GM18499 (cell line): Measurements from ENCODE around the gene HES2.
"Not testable (repeated sequence)": the region's sequence is repeated elsewhere in the genome, so short reads cannot be mapped to it uniquely, and the experiment has no call there.

Experiments
- ATAC-seq: cut with Tn5 transposase; IDR thresholded peaks from one replicate; pipeline ENCODE4 v1.9.1; 2021; ENCODE audit warnings: moderate number of reproducible peaks; ENCODE audit not compliant: insufficient read depth, unreplicated experiment

HES2 gene

GRCh38 chr1:6419804-6420453 lies at the start of gene HES2:
Gene HES2, minus strand, starts transcription at chr1:6419919. Its CDS starts 99 bp downstream, at chr1:6419820.
- ATAC-seq = no peak

GRCh38 chr1:6468729-6469461 lies 49.2 kb upstream of the HES2 start:
- ATAC-seq = no peak

GRCh38 chr1:6467744-6468688 lies 48.3 kb upstream of the HES2 start:
- ATAC-seq = no peak

GRCh38 chr1:6467224-6467623 lies 47.5 kb upstream of the HES2 start:
- ATAC-seq = no peak

- no peak for ATAC-seq
Measured at GRCh38 chr1:6466751-6467150, 47.0 kb upstream of the HES2 start.

GRCh38 chr1:6466023-6466422 lies 46.3 kb upstream of the HES2 start, which contains the start of gene TNFRSF25:
Gene TNFRSF25, minus strand, starts transcription at chr1:6466173. Its CDS starts 66 bp downstream, at chr1:6466107.
- ATAC-seq = no peak

GRCh38 chr1:6465461-6466005 lies 45.8 kb upstream of the HES2 start:
- no peak for ATAC-seq

GRCh38 chr1:6464915-6465314 lies 45.2 kb upstream of the HES2 start:
- no peak for ATAC-seq

- no peak for ATAC-seq
Measured at GRCh38 chr1:6464514-6464836, 44.8 kb upstream of the HES2 start.

GRCh38 chr1:6463120-6463412 lies 43.3 kb upstream of the HES2 start:
- ATAC-seq = no peak

GRCh38 chr1:6462412-6463119 lies 42.8 kb upstream of the HES2 start:
- ATAC-seq = no peak

GRCh38 chr1:6461538-6462411 lies 42.1 kb upstream of the HES2 start:
- ATAC-seq = no peak

- no peak for ATAC-seq
Measured at GRCh38 chr1:6461051-6461530, 41.4 kb upstream of the HES2 start.

GRCh38 chr1:6460301-6461050 lies 40.8 kb upstream of the HES2 start:
- ATAC-seq = no peak

- no peak for ATAC-seq
Measured at GRCh38 chr1:6459850-6460265, 40.1 kb upstream of the HES2 start.

GRCh38 chr1:6456800-6457466 lies 37.2 kb upstream of the HES2 start:
- ATAC-seq = no peak

- not testable (repeated sequence) for ATAC-seq
Measured at GRCh38 chr1:6455752-6456520, 36.2 kb upstream of the HES2 start.
